Fibroblast of skin of right quadriceps (primary cell): ENCODE data around the gene MRPL41.
"Not testable (repeated sequence)": the region's sequence is repeated elsewhere in the genome, so short reads cannot be mapped to it uniquely, and the experiment has no call there.

Source experiments
- DNase-seq: peaks from one replicate; pipeline ENCODE4 v3.0.0-alpha.2; 2013

Gene MRPL41

GRCh38 chr9:137554349-137554748, 2.7 kb downstream of the MRPL41 start:
- no peak for DNase-seq

GRCh38 chr9:137555179-137555578, 3.5 kb downstream of the MRPL41 start:
- DNase-seq, result no peak

- DNase-seq, result no peak
Observed at GRCh38 chr9:137556069-137556838, 4.6 kb downstream of the MRPL41 start.

- DNase-seq, result no peak
Observed at GRCh38 chr9:137558127-137558526, 6.4 kb downstream of the MRPL41 start.

- DNase-seq, result no peak
Observed at GRCh38 chr9:137564134-137564533, 12.5 kb downstream of the MRPL41 start.

- DNase-seq, result no peak
Observed at GRCh38 chr9:137564817-137565411, 13.2 kb downstream of the MRPL41 start.

- DNase-seq, result not testable (repeated sequence)
Observed at GRCh38 chr9:137568445-137568844, 16.8 kb downstream of the MRPL41 start.

- DNase-seq, result no peak
Observed at GRCh38 chr9:137569609-137570203, 18.0 kb downstream of the MRPL41 start.

GRCh38 chr9:137570566-137570965, 18.9 kb downstream of the MRPL41 start:
- no peak for DNase-seq

- DNase-seq, result no peak
Observed at GRCh38 chr9:137574192-137574591, 22.5 kb downstream of the MRPL41 start.

- no peak for DNase-seq
Observed at GRCh38 chr9:137575364-137575715, 23.7 kb downstream of the MRPL41 start.

GRCh38 chr9:137575716-137576411, 24.2 kb downstream of the MRPL41 start:
- DNase-seq, result no peak

- DNase-seq, result peak; percentile 88
Observed at GRCh38 chr9:137578518-137579258, 27.0 kb downstream of the MRPL41 start, which contains the start of gene DPH7. TSS of gene DPH7 (minus strand) at chr9:137578925. CDS start at chr9:137578777, 148 bp downstream.

- no peak for DNase-seq
Observed at GRCh38 chr9:137579259-137579604, 27.6 kb downstream of the MRPL41 start.

GRCh38 chr9:137580209-137580953, 28.7 kb downstream of the MRPL41 start:
- no peak for DNase-seq

- no peak for DNase-seq
Observed at GRCh38 chr9:137580954-137581322, 29.3 kb downstream of the MRPL41 start.

- no peak for DNase-seq
Observed at GRCh38 chr9:137581361-137582285, 29.9 kb downstream of the MRPL41 start.

- DNase-seq, result no peak
Observed at GRCh38 chr9:137582286-137582860, 30.7 kb downstream of the MRPL41 start.

- DNase-seq, result no peak
Observed at GRCh38 chr9:137583347-137583746, 31.7 kb downstream of the MRPL41 start.

- DNase-seq, result no peak
Observed at GRCh38 chr9:137583957-137584356, 32.3 kb downstream of the MRPL41 start.

GRCh38 chr9:137586854-137587253, 35.2 kb downstream of the MRPL41 start:
- no peak for DNase-seq
